HCT116 (cell line): Measurements from ENCODE around the gene GRM2. TPM values are rescaled to one million over a fixed set of nuclear protein-coding genes. Genes with fewer than 3 reads are reported as not detected.

ENCODE experiments used
- ATAC-seq: fragments of 200-7000 bp; cut with Tn5 transposase; 2 replicates; pipeline ENCODE4 v1.9.1; 2020; ENCODE audit warnings: mild to moderate bottlenecking, moderate library complexity
- BruUV-seq: library from RNA; stranded (reverse); fragments of 400-500 nt; replicated peaks from 2 replicates; lab custom pipeline; 2021; lab: Mats Ljungman, UMichigan
- CTCF ChIA-PET: fragments of 300-600 bp; sonication (Branson Sonifier 250); formaldehyde crosslinking; loops from one replicate; lab custom pipeline; 2021; ENCODE audit warnings: antibody characterized with exemption; lab: Charles Lee
- POLR2A ChIA-PET: fragments of 300-600, 350-600 bp; sonication (Branson Sonifier 250); formaldehyde crosslinking; loops from one replicate; lab custom pipeline; 2021; ENCODE audit warnings: antibody characterized with exemption; lab: Charles Lee
- RAD21 ChIA-PET, 2 experiments: fragments of 300-600 bp; sonication (Branson Sonifier 250); formaldehyde crosslinking; loops; one replicate each; lab custom pipeline; 2023; ENCODE audit warnings: low total read pairs in 2 of 2; ENCODE audit not compliant: uncharacterized antibody in 2 of 2, unreplicated experiment in 2 of 2, low non-redundant PET in 1 of 2; lab: Charles Lee
- DNase-seq: peaks from one replicate; pipeline ENCODE4 v3.0.0-alpha.2; 2010; ENCODE audit warnings: low read depth, low spot score
- H2AFZ ChIP-seq: fragments of 200-600 bp; shearing (Covaris generic), sonication (generic); 2 replicates; pipeline ENCODE4 v1.6.1; 2017; ENCODE audit warnings: low read depth, mixed run types, mixed read lengths, antibody characterized with exemption, low read length; ENCODE audit not compliant: poor library complexity, severe bottlenecking
- H3K27ac ChIP-seq: 2 replicates; pipeline ENCODE4 v1.5.1; 2012; ENCODE audit warnings: low read depth, low read length
- H3K27me3 ChIP-seq: fragments of 200-600 bp; sonication (generic); 2 replicates; pipeline ENCODE4 v1.6.1; 2016; ENCODE audit warnings: mixed run types, low read length, mixed read lengths; ENCODE audit not compliant: insufficient read depth
- H3K36me3 ChIP-seq, 2 experiments: fragments of 200-500 bp in 1 of 2; fragments of 200-600 bp in 1 of 2; sonication (Bioruptor generic) in 1 of 2; sonication (generic) in 1 of 2; 2 replicates each; pipeline versions ENCODE4 v1.5.1 to v1.6.1; 2014 to 2016; ENCODE audit warnings: low read length in 2 of 2, inconsistent platforms in 1 of 2, mixed read lengths in 1 of 2, mixed run types in 1 of 2; ENCODE audit not compliant: insufficient read depth in 2 of 2, control insufficient read depth in 1 of 2
- H3K4me1 ChIP-seq, 2 experiments: fragments of 200-600 bp in 1 of 2; sonication (generic) in 1 of 2; 2 replicates each; pipeline versions ENCODE4 v1.5.1 to v1.6.1; 2012 to 2017; ENCODE audit warnings: low read length in 2 of 2, inconsistent platforms in 1 of 2, mild to moderate bottlenecking in 1 of 2, mixed read lengths in 1 of 2, mixed run types in 1 of 2, moderate library complexity in 1 of 2; ENCODE audit not compliant: insufficient read depth in 2 of 2, control insufficient read depth in 1 of 2
- H3K4me2 ChIP-seq: fragments of 200-600 bp; sonication (generic); 2 replicates; pipeline ENCODE4 v1.6.1; 2017; ENCODE audit warnings: mixed run types, low read length, mixed read lengths
- H3K4me3 ChIP-seq, 2 experiments: fragments of 200-600 bp in 1 of 2; sonication (generic) in 1 of 2; replicated peaks in 1 of 2; 2 replicates each; pipeline ENCODE4 v1.5.1; 2011 to 2016; ENCODE audit warnings: low read length in 2 of 2, control low read depth in 1 of 2, low read depth in 1 of 2, mild to moderate bottlenecking in 1 of 2, mixed read lengths in 1 of 2, mixed run types in 1 of 2
- H3K79me2 ChIP-seq: fragments of 200-600 bp; sonication (generic); 2 replicates; pipeline ENCODE4 v1.6.1; 2017; ENCODE audit warnings: mild to moderate bottlenecking, mixed run types, low read length, moderate library complexity, mixed read lengths; ENCODE audit not compliant: insufficient read depth
- H3K9ac ChIP-seq: fragments of 200-600 bp; sonication (generic); 2 replicates; pipeline ENCODE4 v1.6.1; 2016; ENCODE audit warnings: low read length, mixed read lengths
- H3K9me2 ChIP-seq: fragments of 200-600 bp; sonication (generic), shearing (Covaris generic); 2 replicates; pipeline ENCODE4 v1.6.1; 2017; ENCODE audit warnings: mixed run types, mild to moderate bottlenecking, moderate library complexity; ENCODE audit not compliant: insufficient read depth
- H3K9me3 ChIP-seq, 2 experiments: fragments of 200-500 bp in 1 of 2; fragments of 200-600 bp in 1 of 2; sonication (Bioruptor generic) in 1 of 2; sonication (generic) in 1 of 2; 2 replicates each; pipeline ENCODE4 v1.6.1; 2014 to 2017; ENCODE audit warnings: low read length in 2 of 2, mixed read lengths in 2 of 2, inconsistent platforms in 1 of 2, low read depth in 1 of 2, mild to moderate bottlenecking in 1 of 2, mixed run types in 1 of 2, moderate library complexity in 1 of 2; ENCODE audit not compliant: control insufficient read depth in 1 of 2, insufficient read depth in 1 of 2
- H4K20me1 ChIP-seq: fragments of 200-600 bp; sonication (generic), shearing (Covaris generic); 2 replicates; pipeline ENCODE4 v1.6.1; 2017; ENCODE audit warnings: mixed run types, mild to moderate bottlenecking, moderate library complexity; ENCODE audit not compliant: insufficient read depth
- CBX3 ChIP-seq: IDR thresholded peaks from 2 replicates; pipeline ENCODE4 v1.6.1; 2012; ENCODE audit warnings: low read depth
- CEBPB ChIP-seq: IDR thresholded peaks from 2 replicates; pipeline ENCODE4 v1.6.1; 2012; ENCODE audit warnings: low read depth
- EGR1 ChIP-seq: IDR thresholded peaks from 2 replicates; pipeline ENCODE4 v1.6.1; 2012; ENCODE audit warnings: low read depth
- EZH2phosphoT487 ChIP-seq: fragments of 200-600 bp; IDR thresholded peaks from 2 replicates; pipeline ENCODE4 v1.6.1; 2018; ENCODE audit warnings: antibody characterized with exemption, borderline replicate concordance
- FOSL1 ChIP-seq: IDR thresholded peaks from 2 replicates; pipeline ENCODE4 v1.6.1; 2012; ENCODE audit warnings: low read depth
- POLR2AphosphoS5 ChIP-seq: IDR thresholded peaks from 2 replicates; pipeline ENCODE4 v1.6.1; 2011; ENCODE audit warnings: mild to moderate bottlenecking, low read depth, low read length, moderate library complexity
- RAD21 ChIP-seq: IDR thresholded peaks from 2 replicates; pipeline ENCODE4 v1.6.1; 2012; ENCODE audit warnings: low read depth, mild to moderate bottlenecking
- SIN3A ChIP-seq: IDR thresholded peaks from 2 replicates; pipeline ENCODE4 v1.6.1; 2012; ENCODE audit warnings: low read depth
- SRF ChIP-seq: IDR thresholded peaks from 2 replicates; pipeline ENCODE4 v1.6.1; 2012; ENCODE audit warnings: low read depth
- TCF7L2 ChIP-seq: IDR thresholded peaks from 2 replicates; pipeline ENCODE4 v1.7.0; 2011; ENCODE audit warnings: borderline replicate concordance, inconsistent platforms; ENCODE audit not compliant: insufficient read depth, insufficient read length; ENCODE audit errors: extremely low read depth
- YY1 ChIP-seq: IDR thresholded peaks from 2 replicates; pipeline ENCODE4 v1.6.1; 2011; ENCODE audit warnings: low read length, low read depth, moderate library complexity, mild to moderate bottlenecking; ENCODE audit not compliant: insufficient replicate concordance; ENCODE audit errors: extremely low read depth
- ZFX ChIP-seq: fragments of 450-650 bp; IDR thresholded peaks from 2 replicates; pipeline ENCODE4 v1.6.1; 2017
- ZNF274 ChIP-seq: fragments of 200-500 bp; sonication (Bioruptor generic); IDR thresholded peaks from 2 replicates; pipeline ENCODE4 v1.6.1; 2014; ENCODE audit warnings: mild to moderate bottlenecking, low read depth, low read length, inconsistent platforms
- intact Hi-C: fragments of 100-400 bp; cut with micrococcal nuclease; formaldehyde crosslinking; loops from 2 replicates; pipeline ENCODE4 v1.10.0; 2022
- total RNA-seq: library from RNA; stranded (reverse); gene quantifications from one replicate; pipeline ENCODE4 v1.2.1, GENCODE V29; 2021; ENCODE audit not compliant: unreplicated experiment
- TF ChIP-seq, protein P1 (sequence below): IDR thresholded peaks from 2 replicates; pipeline ENCODE4 v1.6.1; 2011; ENCODE audit warnings: mild to moderate bottlenecking, low read length, moderate library complexity; ENCODE audit not compliant: insufficient replicate concordance; ENCODE audit errors: extremely low read depth
- TF ChIP-seq, protein P2 (sequence below): IDR thresholded peaks from 2 replicates; pipeline ENCODE4 v1.6.1; 2012
- TF ChIP-seq, protein P3 (sequence below), 3 experiments: fragments of 200-600 bp in 1 of 3; sonication (generic) in 1 of 3; IDR thresholded peaks in 2 of 3; conservative IDR thresholded peaks in 1 of 3; 2 replicates each; pipeline ENCODE4 v1.5.1; 2012 to 2017; ENCODE audit warnings: low read depth in 2 of 3, low read length in 2 of 3, antibody characterized with exemption in 1 of 3, borderline replicate concordance in 1 of 3, control low read depth in 1 of 3, mild to moderate bottlenecking in 1 of 3, mixed read lengths in 1 of 3, mixed run types in 1 of 3, moderate library complexity in 1 of 3; ENCODE audit not compliant: insufficient read depth in 1 of 3

GRM2 gene
- total RNA-seq, 1 experiment from 2014 or later: 0.32 TPM

DNA sequence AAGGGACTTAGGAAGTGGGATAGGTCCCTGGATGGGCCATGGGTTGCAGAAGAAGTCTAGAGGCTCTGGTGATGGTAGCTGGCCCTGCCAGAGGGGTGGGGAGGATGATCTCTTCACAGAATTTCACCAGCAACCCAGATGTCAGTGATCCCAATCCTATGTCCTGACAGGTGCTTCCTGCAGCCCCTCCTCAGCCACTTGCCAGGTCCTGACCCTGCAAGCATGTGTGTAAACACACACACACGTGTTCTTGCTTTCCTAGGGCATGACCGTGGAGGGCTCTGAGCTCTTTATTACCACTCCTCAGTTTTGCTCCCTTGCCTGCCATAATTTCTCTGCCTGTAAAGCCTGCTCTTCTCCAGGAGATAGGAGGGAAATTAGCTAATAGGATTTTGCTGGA is 23.3 kb upstream of the GRM2 start:
- DNase-seq (no peak), ATAC-seq (no peak)
- H4K20me1 ChIP-seq: no peaks in the 10 kb centered on the region
- ChIA-PET CTCF (interaction anchor here (0.6 kb wide), 1 partner anchor 203 kb away, joined by 4 read pairs; no protein-coding TSS in a partner anchor), RAD21 (no interaction called here), POLR2A (no interaction called here)
- no peak overlapping the region for H3K9ac ChIP-seq
- TF ChIP-seq YY1: no peak
- TF ChIP-seq ZNF274: no peak
- no peak for TF ChIP-seq EZH2phosphoT487
- TF ChIP-seq EGR1: no peak
- TF ChIP-seq TCF7L2: no peak
- TF ChIP-seq, protein P1, sequence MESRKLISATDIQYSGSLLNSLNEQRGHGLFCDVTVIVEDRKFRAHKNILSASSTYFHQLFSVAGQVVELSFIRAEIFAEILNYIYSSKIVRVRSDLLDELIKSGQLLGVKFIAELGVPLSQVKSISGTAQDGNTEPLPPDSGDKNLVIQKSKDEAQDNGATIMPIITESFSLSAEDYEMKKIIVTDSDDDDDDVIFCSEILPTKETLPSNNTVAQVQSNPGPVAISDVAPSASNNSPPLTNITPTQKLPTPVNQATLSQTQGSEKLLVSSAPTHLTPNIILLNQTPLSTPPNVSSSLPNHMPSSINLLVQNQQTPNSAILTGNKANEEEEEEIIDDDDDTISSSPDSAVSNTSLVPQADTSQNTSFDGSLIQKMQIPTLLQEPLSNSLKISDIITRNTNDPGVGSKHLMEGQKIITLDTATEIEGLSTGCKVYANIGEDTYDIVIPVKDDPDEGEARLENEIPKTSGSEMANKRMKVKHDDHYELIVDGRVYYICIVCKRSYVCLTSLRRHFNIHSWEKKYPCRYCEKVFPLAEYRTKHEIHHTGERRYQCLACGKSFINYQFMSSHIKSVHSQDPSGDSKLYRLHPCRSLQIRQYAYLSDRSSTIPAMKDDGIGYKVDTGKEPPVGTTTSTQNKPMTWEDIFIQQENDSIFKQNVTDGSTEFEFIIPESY: no peak
- TF ChIP-seq, protein P2, sequence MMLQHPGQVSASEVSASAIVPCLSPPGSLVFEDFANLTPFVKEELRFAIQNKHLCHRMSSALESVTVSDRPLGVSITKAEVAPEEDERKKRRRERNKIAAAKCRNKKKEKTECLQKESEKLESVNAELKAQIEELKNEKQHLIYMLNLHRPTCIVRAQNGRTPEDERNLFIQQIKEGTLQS: no peak
- TF ChIP-seq, protein P3, sequence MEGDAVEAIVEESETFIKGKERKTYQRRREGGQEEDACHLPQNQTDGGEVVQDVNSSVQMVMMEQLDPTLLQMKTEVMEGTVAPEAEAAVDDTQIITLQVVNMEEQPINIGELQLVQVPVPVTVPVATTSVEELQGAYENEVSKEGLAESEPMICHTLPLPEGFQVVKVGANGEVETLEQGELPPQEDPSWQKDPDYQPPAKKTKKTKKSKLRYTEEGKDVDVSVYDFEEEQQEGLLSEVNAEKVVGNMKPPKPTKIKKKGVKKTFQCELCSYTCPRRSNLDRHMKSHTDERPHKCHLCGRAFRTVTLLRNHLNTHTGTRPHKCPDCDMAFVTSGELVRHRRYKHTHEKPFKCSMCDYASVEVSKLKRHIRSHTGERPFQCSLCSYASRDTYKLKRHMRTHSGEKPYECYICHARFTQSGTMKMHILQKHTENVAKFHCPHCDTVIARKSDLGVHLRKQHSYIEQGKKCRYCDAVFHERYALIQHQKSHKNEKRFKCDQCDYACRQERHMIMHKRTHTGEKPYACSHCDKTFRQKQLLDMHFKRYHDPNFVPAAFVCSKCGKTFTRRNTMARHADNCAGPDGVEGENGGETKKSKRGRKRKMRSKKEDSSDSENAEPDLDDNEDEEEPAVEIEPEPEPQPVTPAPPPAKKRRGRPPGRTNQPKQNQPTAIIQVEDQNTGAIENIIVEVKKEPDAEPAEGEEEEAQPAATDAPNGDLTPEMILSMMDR (IDR thresholded peaks at IDR 0.05 in 2 of 3, conservative IDR thresholded peaks at IDR 0.05 in 1 of 3; ENCODE audit: borderline replicate concordance in 1 of 3, insufficient read depth in 1 of 3, low read depth in 2 of 3, low read length in 2 of 3): no peak
- no peak for TF ChIP-seq SRF
- no peak for TF ChIP-seq RAD21
- TF ChIP-seq CEBPB: no peak
- TF ChIP-seq ZFX: no peak
- no peak for TF ChIP-seq FOSL1
- no peak for TF ChIP-seq SIN3A
- TF ChIP-seq POLR2AphosphoS5: no peak
- TF ChIP-seq CBX3: no peak
- H3K9me3 ChIP-seq: no peaks in the 10 kb centered on the region
- no peaks in the 10 kb centered on the region for H3K27me3 ChIP-seq
- H3K9me2 ChIP-seq: no peaks in the 10 kb centered on the region
- intact Hi-C loops: loop anchor here (2.0 to 5.0 kb wide), 2 partner anchors 41 to 293 kb away; partner anchors contain the start of gene RBM15B
- BruUV-seq: no TSS peak
- H2AFZ ChIP-seq: no peak overlapping the region
- peaks cover 8 to 13% of the 10 kb centered on the region in 2 experiments; a peak in 3 of 4 replicates for H3K36me3 ChIP-seq
- no peaks in the 10 kb centered on the region for H3K79me2 ChIP-seq
- no peak overlapping the region for H3K27ac ChIP-seq
- H3K4me2 ChIP-seq: no peak overlapping the region
- peaks cover 6 to 11% of the 10 kb centered on the region in 2 experiments for H3K4me1 ChIP-seq
- H3K4me3 ChIP-seq: no peak overlapping the region
